B cell (primary cell): ENCODE data around the gene RAB30. TPM values are rescaled to one million over a fixed set of nuclear protein-coding genes. Genes with fewer than 3 reads are reported as not detected.

Experiments
- ATAC-seq: fragments of 200-7000 bp; cut with Tn5 transposase; one replicate; pipeline ENCODE4 v1.10.0; 2021; ENCODE audit warnings: low read depth, mild to moderate bottlenecking, moderate number of reproducible peaks, moderate library complexity
- CTCF ChIA-PET: fragments of 350-600 bp; sonication (Branson Sonifier 250); formaldehyde crosslinking; loops from one replicate; lab custom pipeline; 2021; ENCODE audit warnings: antibody characterized with exemption, inconsistent platforms; lab: Charles Lee
- POLR2A ChIA-PET: fragments of 350-600 bp; sonication (Branson Sonifier 250); formaldehyde crosslinking; loops from one replicate; lab custom pipeline; 2021; ENCODE audit warnings: antibody characterized with exemption; lab: Charles Lee
- DNase-seq: peaks from one replicate; pipeline ENCODE4 v3.0.0; 2013
- H2AFZ ChIP-seq: 2 replicates; pipeline ENCODE4 v1.6.1; 2012; ENCODE audit warnings: mild to moderate bottlenecking, low read depth, low read length; ENCODE audit not compliant: insufficient read depth, poor library complexity, severe bottlenecking
- H3K27ac ChIP-seq, 2 donors: 1 replicate in 1 of 2; 2 replicates in 1 of 2; pipeline ENCODE4 v1.5.1; 2012 to 2013; ENCODE audit warnings: low read length in 2 of 2, mild to moderate bottlenecking in 2 of 2, moderate library complexity in 1 of 2
- H3K27me3 ChIP-seq, 4 experiments: fragments of 200-600 bp in 1 of 4; sonication (generic) in 1 of 4; replicated peaks in 1 of 4; 1 replicate in 2 of 4; 2 replicates in 2 of 4; pipeline versions ENCODE4 v1.6.1 to v1.7.0; 2013 to 2016; ENCODE audit warnings: low read length in 3 of 4, mild to moderate bottlenecking in 2 of 4, mixed read lengths in 1 of 4, moderate library complexity in 1 of 4; ENCODE audit not compliant: insufficient read depth in 4 of 4, control insufficient read depth in 3 of 4; ENCODE audit errors: control extremely low read depth in 1 of 4
- H3K36me3 ChIP-seq, 2 experiments: replicated peaks in 1 of 2; 1 replicate in 1 of 2; 2 replicates in 1 of 2; pipeline versions ENCODE4 v1.6.1 to v1.7.1; 2013; ENCODE audit warnings: low read length in 1 of 2; ENCODE audit not compliant: insufficient read depth in 2 of 2, control insufficient read depth in 1 of 2; ENCODE audit errors: control extremely low read depth in 1 of 2, extremely low read depth in 1 of 2
- H3K4me1 ChIP-seq, 2 donors: fragments of 200-600 bp in 1 of 2; sonication (generic) in 1 of 2; 1 replicate in 1 of 2; 2 replicates in 1 of 2; pipeline versions ENCODE4 v1.5.1 to v1.6.1; 2013 to 2017; ENCODE audit warnings: low read length in 2 of 2; ENCODE audit not compliant: control insufficient read depth in 2 of 2, insufficient read depth in 2 of 2
- H3K4me2 ChIP-seq: replicated peaks from 2 replicates; pipeline ENCODE3; 2012; ENCODE audit warnings: mild to moderate bottlenecking, low read depth, low read length; ENCODE audit not compliant: poor library complexity, severe bottlenecking
- H3K4me3 ChIP-seq, 5 experiments: fragments of 200-600 bp in 1 of 5; sonication (generic) in 1 of 5; 1 replicate in 3 of 5; 2 replicates in 2 of 5; pipeline versions ENCODE4 v1.5.1 to v1.7.0; 2011 to 2016; ENCODE audit warnings: low read length in 4 of 5, mild to moderate bottlenecking in 4 of 5, low read depth in 2 of 5, control low read depth in 1 of 5, moderate library complexity in 1 of 5; ENCODE audit not compliant: insufficient read depth in 1 of 5; ENCODE audit errors: control extremely low read depth in 1 of 5, extremely low read depth in 1 of 5
- H3K79me2 ChIP-seq: fragments of 200-600 bp; sonication (generic); one replicate; pipeline ENCODE4 v1.6.0; 2016; ENCODE audit warnings: low read length; ENCODE audit not compliant: control insufficient read depth, insufficient read depth
- H3K9ac ChIP-seq: fragments of 200-600 bp; sonication (generic); 2 replicates; pipeline ENCODE4 v1.6.1; 2017; ENCODE audit warnings: mild to moderate bottlenecking, low read length, moderate library complexity
- H3K9me3 ChIP-seq, 3 donors: one replicate each; pipeline versions ENCODE4 v1.6.1 to v1.7.1; 2013; ENCODE audit warnings: low read length in 2 of 3; ENCODE audit not compliant: control insufficient read depth in 2 of 3, insufficient read depth in 1 of 3; ENCODE audit errors: control extremely low read depth in 1 of 3
- H4K20me1 ChIP-seq: 2 replicates; pipeline ENCODE4 v1.6.0; 2012; ENCODE audit warnings: mild to moderate bottlenecking, low read length; ENCODE audit not compliant: insufficient read depth, control insufficient read depth, poor library complexity, severe bottlenecking
- H3K27ac Mint-ChIP-seq: one replicate; pipeline ENCODE4 v1.8.0; 2021; ENCODE audit warnings: mixed read lengths
- H3K27me3 Mint-ChIP-seq: one replicate; pipeline ENCODE4 v1.8.0; 2021; ENCODE audit warnings: mixed read lengths
- H3K4me1 Mint-ChIP-seq: one replicate; pipeline ENCODE4 v1.8.0; 2021; ENCODE audit warnings: mixed read lengths
- H3K4me3 Mint-ChIP-seq: one replicate; pipeline ENCODE4 v1.8.0; 2021; ENCODE audit warnings: mixed read lengths
- H3K9me3 Mint-ChIP-seq: one replicate; pipeline ENCODE4 v1.8.0; 2022; ENCODE audit warnings: mixed read lengths; ENCODE audit not compliant: insufficient read depth
- CTCF ChIP-seq: fragments of 200-600 bp; IDR thresholded peaks from one replicate; pipeline ENCODE4 v1.8.0; 2022; ENCODE audit warnings: antibody characterized with exemption, mild to moderate bottlenecking
- EZH2 ChIP-seq: IDR thresholded peaks from 2 replicates; pipeline ENCODE4 v1.6.1; 2012; ENCODE audit warnings: borderline replicate concordance, low read depth, mild to moderate bottlenecking, moderate library complexity, low read length; ENCODE audit not compliant: insufficient read depth, poor library complexity, severe bottlenecking
- WGBS: methylation state at CpG from one replicate; pipeline ENCODE4 v1.1.5; 2013; ENCODE audit warnings: missing lambda C conversion rate; ENCODE audit not compliant: insufficient coverage; 5-methylcytosine and 5-hydroxymethylcytosine counted together
- intact Hi-C: fragments of 100-400 bp; cut with micrococcal nuclease; formaldehyde crosslinking; loops from one replicate; pipeline ENCODE4 v1.10.0; 2022
- polyA plus RNA-seq: library from polyadenylated mRNA; depleted of rRNA; stranded (reverse); fragments of >200 nt; gene quantifications from 2 replicates; pipeline ENCODE4 v1.2.3, GENCODE V29; 2012
- total RNA-seq, 2 donors: library from RNA; stranded (reverse); fragments of 120-200 nt in 1 of 2; gene quantifications; 1 replicate in 1 of 2; 2 replicates in 1 of 2; pipeline versions ENCODE4 v1.2.3 to v1.2.4, GENCODE V29; 2013 to 2022

The RAB30 gene
- total and polyA plus RNA-seq, 2 donors (not counting 1 experiment from before 2014, with no cell fraction given), result 26.6 to 214 TPM

GRCh38 chr11:82986446-82986845 is 85.3 kb downstream of the RAB30 start:
- Histone ChIP-seq H2AFZ (no peak overlapping the region), H3K4me3 (no peak overlapping the region), H3K79me2 (peaks cover 30% of the 10 kb centered on the region), H3K27me3 (no peaks in the 10 kb centered on the region), H4K20me1 (peaks cover 13% of the 10 kb centered on the region), H3K9ac (no peak overlapping the region), H3K36me3 (peaks cover 17 to 75% of the 10 kb centered on the region in 2 experiments), H3K27ac (peak overlapping the region; percentile 27 to 38), H3K4me2 (no peak overlapping the region), H3K4me1 (no peaks in the 10 kb centered on the region), H3K9me3 (no peaks in the 10 kb centered on the region)
- Mint-ChIP-seq H3K27me3 (no peaks in the 10 kb centered on the region), H3K27ac (peak overlapping the region; percentile 61), H3K4me3 (no peak overlapping the region), H3K4me1 (peaks cover 11% of the 10 kb centered on the region), H3K9me3 (no peaks in the 10 kb centered on the region)
- no peak for TF ChIP-seq EZH2
- TF ChIP-seq CTCF, result no peak
- DNase-seq (no peak), ATAC-seq (no peak)
- 100% methylated on average over 1 of the region's 3 CpGs for WGBS
- POLR2A ChIA-PET, result no interaction called here
- intact Hi-C loops, result no loop called here
- CTCF ChIA-PET, result interaction anchor here (1.0 to 1.2 kb wide), 2 partner anchors 11 to 119 kb away, joined by 3 read pairs; no protein-coding TSS in a partner anchor

GRCh38 chr11:82981852-82982251 is 89.8 kb downstream of the RAB30 start:
- Histone ChIP-seq H3K36me3 (peaks cover 12 to 55% of the 10 kb centered on the region in 2 experiments), H3K4me2 (no peak overlapping the region), H3K79me2 (peaks cover 10% of the 10 kb centered on the region), H3K9ac (no peak overlapping the region), H4K20me1 (no peaks in the 10 kb centered on the region), H3K9me3 (no peaks in the 10 kb centered on the region), H3K4me3 (no peak overlapping the region), H2AFZ (no peak overlapping the region), H3K27ac (no peak overlapping the region), H3K27me3 (no peaks in the 10 kb centered on the region), H3K4me1 (peaks cover 7 to 9% of the 10 kb centered on the region in 2 donors)
- intact Hi-C loops, result no loop called here
- Mint-ChIP-seq H3K4me1 (peaks cover 30% of the 10 kb centered on the region), H3K27me3 (no peaks in the 10 kb centered on the region), H3K27ac (no peak overlapping the region), H3K9me3 (no peaks in the 10 kb centered on the region), H3K4me3 (no peak overlapping the region)
- ATAC-seq, result no peak
- WGBS, result 95% methylated on average over 5 of the region's 6 CpGs
- no peak for DNase-seq
- CTCF ChIA-PET, result interaction anchor here (1.4 kb wide), 1 partner anchor 268 kb away, joined by 4 read pairs; no protein-coding TSS in a partner anchor
- TF ChIP-seq EZH2 (no peak), CTCF (no peak)
- POLR2A ChIA-PET, result no interaction called here
